NOMO-1 treated with DMSO at 0.1 percent for 48 hours (cell line): ENCODE results near the gene NUDT4.
"Not testable (repeated sequence)": the region's sequence is repeated elsewhere in the genome, so short reads cannot be mapped to it uniquely, and the experiment has no call there.

Source experiments
- DNase-seq: peaks from one replicate; lab custom pipeline; 2025; ENCODE audit not compliant: unreplicated experiment; lab: John Stamatoyannopoulos, UW

Gene NUDT4

DNA sequence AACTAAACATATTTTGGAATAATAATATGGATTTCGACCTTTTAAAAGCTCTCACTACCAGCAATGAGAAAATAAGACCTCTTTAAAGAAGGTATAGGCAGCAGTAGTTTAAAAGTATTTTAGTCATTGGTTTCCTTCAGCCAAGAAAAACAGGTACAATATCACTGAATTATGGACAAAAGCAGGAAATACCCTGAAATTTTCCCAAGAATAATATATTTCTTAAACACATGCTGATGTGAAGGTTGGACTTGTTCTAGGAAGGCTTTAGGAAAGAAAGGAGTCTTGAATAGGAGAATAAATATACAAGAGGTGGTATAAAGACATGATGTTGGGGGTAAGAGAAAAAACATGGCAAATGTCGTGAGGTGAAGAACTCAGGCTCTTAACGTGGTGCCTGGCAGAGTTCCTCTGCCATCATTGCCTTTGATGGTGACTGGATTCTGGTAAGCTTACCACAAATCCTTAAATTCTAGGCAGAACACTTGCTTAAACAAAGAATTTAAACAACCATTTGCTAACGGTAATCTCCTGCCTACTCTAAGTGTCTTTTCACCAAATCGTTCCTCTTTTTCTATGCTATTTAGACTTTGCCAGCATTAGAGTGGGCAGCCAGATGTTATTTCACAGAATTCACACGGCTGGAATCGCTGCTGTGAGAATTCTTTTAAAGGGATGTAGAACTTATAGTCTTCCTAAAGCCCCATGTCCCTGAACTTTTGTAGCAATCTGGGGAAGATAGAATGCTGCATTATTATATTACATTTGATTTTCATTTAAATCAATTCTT is 11.9 kb upstream of the NUDT4 start:
- DNase-seq: no peak

DNA sequence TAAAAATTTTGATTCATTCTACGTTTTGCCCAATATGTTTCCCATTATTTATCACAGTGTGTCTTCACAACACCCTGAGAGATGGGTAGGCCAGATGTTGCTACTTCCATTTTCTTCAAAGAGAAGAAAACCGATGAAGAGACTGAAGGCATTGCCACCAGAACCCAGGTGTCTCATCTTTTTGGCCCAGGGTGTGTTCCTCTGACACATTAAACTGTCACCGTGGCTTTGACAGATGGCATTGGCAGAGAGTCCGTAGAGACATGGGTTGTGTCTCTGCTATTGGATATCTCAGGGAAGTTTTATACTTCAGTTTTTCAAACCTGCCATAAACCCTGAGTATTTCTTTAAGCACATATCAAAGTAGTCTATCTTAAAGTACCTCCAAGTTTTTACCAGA is 11.3 kb upstream of the NUDT4 start:
- DNase-seq: no peak

DNA sequence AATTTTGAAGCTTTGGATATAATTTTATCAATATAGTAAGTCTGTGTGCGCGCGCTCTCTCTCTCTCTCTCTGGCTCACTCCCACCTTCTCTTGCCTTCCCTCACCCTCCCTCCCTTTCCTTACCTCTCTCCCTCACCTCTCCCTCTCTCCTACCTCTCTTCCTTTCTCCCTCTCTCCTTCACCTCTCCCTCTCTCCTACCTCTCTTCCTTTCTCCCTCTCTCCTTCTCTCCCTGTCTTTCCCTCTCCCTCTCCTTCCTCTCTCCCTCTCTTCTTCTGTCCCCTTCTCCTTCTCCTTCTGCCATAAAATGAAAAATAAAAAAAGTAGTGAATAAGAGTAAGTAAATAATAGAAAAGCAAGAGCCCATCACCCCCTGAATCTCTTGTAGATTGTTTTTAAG is 9.0 kb upstream of the NUDT4 start:
- DNase-seq: no peak

DNA sequence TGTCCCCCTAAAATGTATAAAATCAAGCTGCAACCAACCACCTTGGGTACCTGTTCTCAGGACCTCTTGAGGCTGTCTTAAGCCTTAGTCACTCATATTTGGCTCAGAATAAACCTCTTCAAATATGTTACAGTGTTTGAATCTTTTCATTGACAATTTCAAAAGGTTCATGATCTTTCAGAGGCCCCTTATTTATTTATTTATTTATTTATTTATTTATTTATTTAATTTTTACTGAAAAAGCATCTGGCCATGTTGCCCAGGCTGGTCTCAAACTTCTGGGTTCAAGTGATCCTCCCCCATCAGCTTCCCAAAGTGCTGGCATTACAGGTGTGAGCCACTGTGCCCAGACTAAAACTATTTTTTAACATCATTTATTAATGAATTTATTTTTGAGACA is 8.2 kb upstream of the NUDT4 start:
- DNase-seq: no peak

GRCh38 chr12:93370947-93371346 is 6.8 kb upstream of the NUDT4 start:
- no peak for DNase-seq

- no peak for DNase-seq
Observed at GRCh38 chr12:93373961-93374656, 3.6 kb upstream of the NUDT4 start.

- DNase-seq: no peak
Observed at GRCh38 chr12:93375906-93376305, 1.8 kb upstream of the NUDT4 start.

DNA sequence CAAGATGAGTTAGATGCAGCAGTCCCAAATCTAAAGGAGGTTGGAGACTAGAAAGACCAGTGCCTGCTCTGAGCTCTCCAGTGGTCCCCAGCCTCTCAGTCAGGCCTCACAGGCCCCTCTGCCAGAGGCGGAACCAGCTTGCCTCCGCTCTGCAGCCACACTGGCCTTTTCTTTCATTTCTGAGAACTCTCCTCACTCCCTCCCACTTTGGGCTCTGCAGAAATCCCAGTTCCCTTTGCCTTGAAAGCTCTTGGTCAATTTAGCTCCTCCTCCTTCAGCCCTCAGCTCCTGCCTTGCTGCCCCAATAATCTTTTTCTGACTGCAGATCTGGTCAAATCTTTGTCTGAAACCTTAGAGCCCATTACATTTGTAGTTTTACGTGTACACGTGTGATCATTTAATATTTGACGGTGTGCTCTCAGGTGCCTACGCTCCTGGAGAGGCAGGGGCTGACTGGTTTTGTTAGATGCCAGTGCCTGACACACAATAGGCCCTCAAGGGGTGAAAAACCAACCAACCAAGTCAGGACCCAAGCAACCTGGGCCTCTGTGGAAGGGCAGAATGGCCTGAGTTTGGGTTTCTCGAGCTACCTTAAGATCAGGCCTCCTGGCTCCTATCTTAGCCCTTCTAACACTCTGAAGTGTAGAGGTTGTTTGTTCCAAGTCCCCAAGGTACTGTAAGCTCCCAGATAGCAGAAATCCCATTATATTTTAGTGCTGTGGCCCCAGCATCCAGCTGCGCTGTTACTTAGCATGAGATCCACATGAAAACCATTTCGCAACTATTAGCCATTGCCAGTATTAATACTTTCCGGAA is 1.1 kb upstream of the NUDT4 start:
- DNase-seq: peak; percentile 38

- peak; percentile 54 for DNase-seq
Observed at GRCh38 chr12:93378196-93378997, 672 bp downstream of the NUDT4 start.

- DNase-seq: peak; percentile 37
Observed at GRCh38 chr12:93378998-93379325, 1.2 kb downstream of the NUDT4 start.

DNA sequence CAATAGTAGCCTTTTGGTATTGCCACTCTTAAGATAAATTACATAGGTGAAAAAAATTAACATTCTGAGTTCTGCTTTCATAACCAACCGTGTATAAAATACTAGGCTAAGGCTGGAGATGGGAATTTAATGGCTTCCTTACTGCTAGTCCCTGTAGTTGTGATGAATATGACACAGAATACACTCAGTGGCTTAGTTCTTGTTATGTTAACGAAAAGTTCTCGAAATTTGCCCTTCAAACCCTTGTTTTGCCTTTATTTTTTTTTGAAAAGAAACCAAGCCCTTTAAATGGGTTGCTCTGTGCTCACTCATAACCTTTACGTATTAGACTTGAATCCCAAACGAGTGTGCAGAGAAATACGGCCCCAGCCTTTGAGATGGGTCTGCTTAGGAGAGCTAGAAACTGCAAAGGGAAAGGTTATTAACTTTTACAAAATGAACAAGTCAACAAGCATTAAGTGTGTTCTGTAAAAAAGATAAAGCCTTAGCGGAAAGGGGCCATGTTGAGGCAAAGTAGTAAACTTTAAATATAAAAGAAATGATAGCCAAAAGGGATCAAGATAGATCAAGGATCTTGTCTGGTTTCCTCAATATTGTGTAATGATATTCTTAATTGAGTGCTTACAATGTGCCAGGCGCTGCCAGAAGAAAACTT is 1.7 kb downstream of the NUDT4 start:
- no peak for DNase-seq

DNA sequence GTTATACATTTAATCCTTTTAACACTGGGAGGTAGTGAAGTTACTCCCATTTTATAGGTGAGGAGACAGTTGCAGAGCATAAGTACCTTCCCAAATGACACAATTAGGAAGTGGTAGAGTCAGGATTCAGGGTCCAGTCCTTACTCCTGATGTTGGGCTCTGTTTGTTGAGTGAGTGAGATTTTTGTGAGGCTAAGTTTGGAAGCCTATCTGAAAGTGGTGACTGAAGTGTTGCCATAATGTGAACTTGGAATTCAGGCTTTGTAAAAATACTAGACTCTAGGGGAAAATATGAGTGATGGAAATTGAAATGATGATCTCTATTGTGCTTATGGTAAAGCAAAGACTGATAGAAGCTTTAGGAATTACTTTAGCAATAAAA is 2.2 kb downstream of the NUDT4 start:
- DNase-seq: no peak

DNA sequence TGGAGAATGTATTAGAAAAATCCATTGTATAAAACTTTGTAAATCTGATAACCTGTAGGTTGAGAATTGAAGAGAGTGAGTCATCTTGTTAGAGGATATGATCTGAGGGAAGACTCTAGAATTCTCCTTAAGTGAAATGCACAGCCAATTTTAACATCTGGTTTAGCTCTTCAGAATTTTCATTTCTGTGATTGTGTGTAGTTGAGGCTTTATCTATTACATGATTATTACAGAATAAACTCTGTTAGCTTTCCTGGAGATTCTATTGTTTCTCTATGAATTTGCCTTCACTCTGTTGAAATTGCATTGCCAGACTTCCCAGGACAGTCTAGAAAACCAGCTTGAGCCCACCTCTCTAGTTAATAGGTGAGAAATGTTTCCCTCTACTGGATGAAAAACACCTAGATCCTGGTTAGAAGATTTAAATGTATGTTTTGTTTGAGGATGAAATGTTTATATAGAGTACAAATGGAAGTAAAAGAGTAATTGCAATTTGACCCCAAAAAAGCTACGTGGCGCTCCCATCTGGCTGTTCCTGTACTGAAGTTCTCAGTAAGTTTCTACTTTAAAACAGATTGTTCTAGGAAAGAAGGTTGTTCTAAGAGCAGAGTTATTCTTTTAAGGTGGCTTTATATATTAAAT is 2.9 kb downstream of the NUDT4 start:
- peak; percentile 29 for DNase-seq

DNA sequence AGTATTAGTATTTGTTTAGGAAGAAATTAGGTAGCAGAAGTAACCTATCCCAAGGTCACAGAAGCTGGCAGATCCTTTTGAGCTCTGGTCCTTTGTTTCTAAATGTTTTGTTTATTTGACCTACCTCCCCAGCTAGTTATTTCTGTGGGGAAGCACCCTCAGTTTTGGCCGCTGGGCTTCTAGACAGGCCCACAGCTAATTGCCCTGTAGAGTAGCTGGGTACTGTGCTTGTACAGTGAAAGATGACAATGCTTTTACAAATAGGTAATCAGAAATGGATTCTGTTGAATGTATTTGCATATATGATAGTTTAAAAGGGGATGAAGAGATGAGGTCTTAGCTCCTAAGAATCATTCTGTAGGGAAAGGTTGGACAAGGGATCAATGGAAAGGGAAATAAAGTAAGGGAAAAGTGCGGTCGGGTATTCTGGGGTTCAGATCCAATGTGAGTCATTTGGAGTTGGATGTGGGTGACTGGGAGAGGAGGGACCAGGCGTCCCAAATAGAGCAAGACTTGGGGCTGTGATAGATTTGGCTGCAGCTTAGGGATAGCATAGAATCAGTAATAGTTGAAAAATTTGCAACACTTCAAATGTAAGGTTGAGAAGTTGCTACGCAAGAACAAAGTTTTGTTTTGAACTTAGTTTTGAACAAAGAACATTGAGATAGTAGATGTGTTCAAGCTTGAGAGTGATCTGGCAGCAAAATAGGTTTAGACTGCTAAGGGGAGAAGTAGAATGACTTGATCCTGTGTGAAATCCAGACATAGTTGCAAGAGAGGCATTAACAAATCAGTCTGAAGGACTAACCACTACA is 3.6 kb downstream of the NUDT4 start:
- no peak for DNase-seq

- not testable (repeated sequence) for DNase-seq
Observed at GRCh38 chr12:93381976-93382437, 4.3 kb downstream of the NUDT4 start.

DNA sequence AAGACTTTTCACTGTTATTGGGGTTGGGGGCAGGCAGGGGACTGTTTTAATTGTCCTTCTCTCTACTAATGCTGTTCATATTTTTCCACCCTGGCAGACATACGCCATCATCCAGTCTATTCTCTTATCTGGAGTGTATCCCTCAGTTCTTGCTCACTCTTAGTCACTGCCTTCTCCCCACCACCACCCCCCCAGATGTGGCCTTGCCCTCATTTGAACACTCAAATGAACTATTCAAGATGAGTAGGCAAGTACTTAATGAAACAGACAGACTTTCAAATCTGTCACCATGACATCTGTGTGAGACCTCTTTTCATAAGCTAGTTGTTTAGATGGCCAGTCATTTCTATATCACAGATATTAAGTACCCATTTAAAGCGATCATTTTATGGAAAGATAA is 10.1 kb downstream of the NUDT4 start:
- no peak for DNase-seq

GRCh38 chr12:93390031-93390430 is 12.3 kb downstream of the NUDT4 start:
- DNase-seq: no peak

DNA sequence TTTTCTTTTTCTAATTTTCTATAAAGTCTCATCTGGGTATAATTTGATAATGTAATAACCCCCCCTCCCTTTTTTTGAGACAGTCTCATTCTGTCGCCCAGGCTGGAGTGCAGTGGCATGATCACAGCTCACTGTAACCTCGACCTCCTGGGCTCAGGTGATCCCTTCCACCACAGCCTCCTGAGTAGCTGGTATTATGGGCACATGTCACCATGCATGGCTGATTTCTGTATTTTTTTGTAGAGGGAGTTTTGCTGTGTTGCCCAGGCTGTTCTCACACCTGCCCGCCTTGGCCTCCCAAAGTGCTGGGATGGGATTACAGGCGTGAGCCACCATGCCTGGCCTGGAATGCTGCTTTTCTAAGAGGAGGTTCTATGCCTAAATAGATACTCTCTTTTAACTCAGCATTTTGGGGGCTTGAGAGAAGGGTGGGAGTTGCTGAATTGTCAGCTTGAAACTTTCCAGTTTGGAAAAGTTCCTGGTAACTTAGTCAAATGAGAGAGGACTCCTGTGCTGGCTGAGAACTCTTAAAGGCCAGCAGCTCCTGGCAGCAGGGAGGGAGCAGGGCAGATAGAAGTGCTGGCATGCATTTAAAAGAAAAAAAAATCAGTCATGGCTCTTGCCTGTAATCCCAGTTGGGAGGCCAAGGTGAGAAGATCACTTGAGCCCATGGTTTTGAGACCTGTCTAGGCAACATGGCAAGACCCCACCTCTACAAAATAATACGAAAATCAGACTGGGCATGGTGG is 13.0 kb downstream of the NUDT4 start:
- DNase-seq: no peak
